Measurements from ENCODE around the gene DUSP12. TPM values are rescaled to one million over a fixed set of nuclear protein-coding genes. Genes with fewer than 3 reads are reported as not detected.

DUSP12 gene
- total RNA-seq (2021) (62.9 and 63.6 TPM in 2 replicates), Bru-seq, nascent RNA (percentile 95 among the genes with signal in this experiment), BruChase-seq, experiment 1, labeled RNA remaining after a 2-hour chase (percentile 96 among the genes with signal in this experiment), BruChase-seq, experiment 2, labeled RNA remaining after a 6-hour chase (percentile 87 among the genes with signal in this experiment)
- long read RNA-seq, transcript DUSP12-201 (6 exons, 1,270 nt), result major isoform, 32 of 79 reads
- long read RNA-seq, partial matches to known transcripts, result 2 of 79 reads
- long read RNA-seq, other reads (novel, unspliced or antisense), result 44 of 79 reads

GRCh38 chr1:161749509-161750407, at the start of gene DUSP12:
Gene DUSP12, plus strand, starts transcription at chr1:161749786. Its CDS starts 16 bp downstream, at chr1:161749802.
- intact Hi-C loops (cut with micrococcal nuclease; ENCODE audit: unreplicated experiment), result loop anchor here (2.0 kb wide), 1 partner anchor 23 kb away; no protein-coding TSS in a partner anchor
- Histone ChIP-seq H3K27me3 (replicated peaks; ENCODE audit: insufficient read depth, low read depth, low read length, poor library complexity) (no peaks in the 10 kb centered on the region), H3K27ac (ENCODE audit: low read depth, low read length, poor library complexity, severe bottlenecking) (peak within 1 kb of the TSS; percentile 87), H3K4me1 (ENCODE audit: insufficient read depth, low read length, poor library complexity, severe bottlenecking) (peaks cover 12% of the 10 kb centered on the region), H3K9me3 (ENCODE audit: low read depth, low read length, poor library complexity, severe bottlenecking) (no peaks in the 10 kb centered on the region), H3K36me3 (ENCODE audit: insufficient read depth, low read length, poor library complexity, severe bottlenecking) (peaks cover 39% of the 10 kb centered on the region), H3K4me3 (ENCODE audit: low read depth, low read length, poor library complexity, severe bottlenecking) (peak within 1 kb of the TSS; percentile 74)
- no TSS peak for BruUV-seq (replicated peaks)
- POLR2A ChIA-PET (ENCODE audit: low non-redundant PET), result no interaction called here
- no peak for TF ChIP-seq EZH2 (IDR thresholded peaks at IDR 0.05; ENCODE audit: borderline replicate concordance, low read depth, low read length, poor library complexity, severe bottlenecking)
- TF ChIP-seq CTCF (conservative IDR thresholded peaks at IDR 0.05; ENCODE audit: low read depth, low read length), result peak; percentile 50
- CTCF ChIA-PET, result interaction anchor here (0.9 to 1.2 kb wide), 2 partner anchors 8 to 10 kb away, joined by 3 read pairs; no protein-coding TSS in a partner anchor
- DNase-seq (ENCODE audit: low spot score), result peak; percentile 98

GRCh38 chr1:161702250-161702649, 47.3 kb upstream of the DUSP12 start:
- TF ChIP-seq CTCF (conservative IDR thresholded peaks at IDR 0.05; ENCODE audit: low read depth, low read length) (no peak), EZH2 (IDR thresholded peaks at IDR 0.05; ENCODE audit: borderline replicate concordance, low read depth, low read length, poor library complexity, severe bottlenecking) (no peak)
- no TSS peak for BruUV-seq (replicated peaks)
- Histone ChIP-seq H3K27me3 (replicated peaks; ENCODE audit: insufficient read depth, low read depth, low read length, poor library complexity) (no peaks in the 10 kb centered on the region), H3K36me3 (ENCODE audit: insufficient read depth, low read length, poor library complexity, severe bottlenecking) (no peaks in the 10 kb centered on the region), H3K27ac (ENCODE audit: low read depth, low read length, poor library complexity, severe bottlenecking) (no peak overlapping the region), H3K4me3 (ENCODE audit: low read depth, low read length, poor library complexity, severe bottlenecking) (no peak overlapping the region), H3K9me3 (ENCODE audit: low read depth, low read length, poor library complexity, severe bottlenecking) (no peaks in the 10 kb centered on the region), H3K4me1 (ENCODE audit: insufficient read depth, low read length, poor library complexity, severe bottlenecking) (peaks cover 4% of the 10 kb centered on the region)
- POLR2A ChIA-PET (ENCODE audit: low non-redundant PET), result no interaction called here
- CTCF ChIA-PET, result no interaction called here
- intact Hi-C loops (cut with micrococcal nuclease; ENCODE audit: unreplicated experiment), result no loop called here
- DNase-seq (ENCODE audit: low spot score), result no peak

- TF ChIP-seq CTCF (conservative IDR thresholded peaks at IDR 0.05; ENCODE audit: low read depth, low read length) (no peak), EZH2 (IDR thresholded peaks at IDR 0.05; ENCODE audit: borderline replicate concordance, low read depth, low read length, poor library complexity, severe bottlenecking) (no peak)
- Histone ChIP-seq H3K27ac (ENCODE audit: low read depth, low read length, poor library complexity, severe bottlenecking) (no peak overlapping the region), H3K4me1 (ENCODE audit: insufficient read depth, low read length, poor library complexity, severe bottlenecking) (peaks cover 4% of the 10 kb centered on the region), H3K27me3 (replicated peaks; ENCODE audit: insufficient read depth, low read depth, low read length, poor library complexity) (no peaks in the 10 kb centered on the region), H3K4me3 (ENCODE audit: low read depth, low read length, poor library complexity, severe bottlenecking) (no peak overlapping the region), H3K9me3 (ENCODE audit: low read depth, low read length, poor library complexity, severe bottlenecking) (no peaks in the 10 kb centered on the region), H3K36me3 (ENCODE audit: insufficient read depth, low read length, poor library complexity, severe bottlenecking) (no peaks in the 10 kb centered on the region)
- ChIA-PET POLR2A (ENCODE audit: low non-redundant PET) (no interaction called here), CTCF (no interaction called here)
- BruUV-seq (replicated peaks), result no TSS peak
- DNase-seq (ENCODE audit: low spot score), result no peak
- intact Hi-C loops (cut with micrococcal nuclease; ENCODE audit: unreplicated experiment), result no loop called here
Observed at GRCh38 chr1:161705537-161705936, 44.0 kb upstream of the DUSP12 start.

All from A673 (cell line).